ENCODE results near the gene SPRR5. TPM values are rescaled to one million over a fixed set of nuclear protein-coding genes. Genes with fewer than 3 reads are reported as not detected.

SPRR5 gene
- total and polyA plus RNA-seq, 2 experiments from 2014 or later = not detected

DNA sequence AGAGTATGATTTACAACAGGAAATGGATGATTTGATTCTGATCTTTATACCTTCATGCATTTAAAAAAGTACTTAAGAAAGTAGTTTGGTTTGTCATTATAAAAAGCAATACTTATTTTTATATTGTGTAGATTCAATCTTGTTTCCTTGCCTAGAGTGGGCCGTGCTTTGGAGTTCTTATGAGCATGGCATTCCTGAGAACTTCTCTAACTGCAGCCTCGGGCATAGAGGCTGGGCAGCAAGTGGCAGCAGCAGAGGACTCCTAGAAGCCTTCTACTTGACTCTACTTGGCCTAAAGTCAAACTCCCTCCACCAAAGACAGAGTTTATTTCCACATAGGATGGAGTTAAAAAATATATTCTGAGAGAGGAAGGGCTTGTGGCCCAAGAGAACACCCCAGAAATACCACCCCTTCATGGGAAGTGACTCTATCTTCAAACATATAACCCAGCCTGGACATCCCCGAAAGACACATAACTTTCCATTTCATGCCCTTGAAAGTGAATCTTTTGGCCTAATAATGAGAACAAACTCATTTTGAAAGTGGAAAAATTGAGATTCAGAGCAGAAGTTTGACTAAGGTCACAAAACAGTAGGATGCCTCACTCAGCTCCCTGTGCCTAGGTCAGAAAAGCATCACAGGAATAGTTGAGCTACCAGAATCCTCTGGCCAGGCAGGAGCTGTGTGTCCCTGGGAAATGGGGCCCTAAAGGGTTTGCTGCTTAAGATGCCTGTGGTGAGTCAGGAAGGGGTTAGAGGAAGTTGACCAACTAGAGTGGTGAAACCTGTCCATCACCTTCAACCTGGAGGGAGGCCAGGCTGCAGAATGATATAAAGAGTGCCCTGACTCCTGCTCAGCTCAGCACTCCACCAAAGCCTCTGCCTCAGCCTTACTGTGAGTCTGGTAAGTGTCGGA is 39.1 kb upstream of the SPRR5 start, which contains the start of gene IVL:
Gene IVL, plus strand, starts transcription at position 861 of the 916 bp plus-strand sequence. CDS start 1,252 bp downstream, outside the sequence.
- no peak within 1 kb of the TSS for H3K27ac ChIP-seq (ENCODE audit: low read depth)
- no peaks in the 10 kb centered on the region for H3K79me2 ChIP-seq (replicated peaks; ENCODE audit: insufficient read depth)
- H2AFZ ChIP-seq = no peak within 1 kb of the TSS
- H3K4me2 ChIP-seq = no peak within 1 kb of the TSS
- TF ChIP-seq, protein P1, sequence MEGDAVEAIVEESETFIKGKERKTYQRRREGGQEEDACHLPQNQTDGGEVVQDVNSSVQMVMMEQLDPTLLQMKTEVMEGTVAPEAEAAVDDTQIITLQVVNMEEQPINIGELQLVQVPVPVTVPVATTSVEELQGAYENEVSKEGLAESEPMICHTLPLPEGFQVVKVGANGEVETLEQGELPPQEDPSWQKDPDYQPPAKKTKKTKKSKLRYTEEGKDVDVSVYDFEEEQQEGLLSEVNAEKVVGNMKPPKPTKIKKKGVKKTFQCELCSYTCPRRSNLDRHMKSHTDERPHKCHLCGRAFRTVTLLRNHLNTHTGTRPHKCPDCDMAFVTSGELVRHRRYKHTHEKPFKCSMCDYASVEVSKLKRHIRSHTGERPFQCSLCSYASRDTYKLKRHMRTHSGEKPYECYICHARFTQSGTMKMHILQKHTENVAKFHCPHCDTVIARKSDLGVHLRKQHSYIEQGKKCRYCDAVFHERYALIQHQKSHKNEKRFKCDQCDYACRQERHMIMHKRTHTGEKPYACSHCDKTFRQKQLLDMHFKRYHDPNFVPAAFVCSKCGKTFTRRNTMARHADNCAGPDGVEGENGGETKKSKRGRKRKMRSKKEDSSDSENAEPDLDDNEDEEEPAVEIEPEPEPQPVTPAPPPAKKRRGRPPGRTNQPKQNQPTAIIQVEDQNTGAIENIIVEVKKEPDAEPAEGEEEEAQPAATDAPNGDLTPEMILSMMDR (conservative IDR thresholded peaks at IDR 0.05; ENCODE audit: low read depth in 2 of 2) = no peak
- H3K36me3 Mint-ChIP-seq (ENCODE audit: low read depth) = peaks cover 5% of the 10 kb centered on the region; the same call in 2 of the 3 replicates
- H3K9me3 Mint-ChIP-seq = peaks cover 8% of the 10 kb centered on the region; the same call in 2 of the 3 replicates
- no peaks in the 10 kb centered on the region; the same call in 2 of the 3 replicates for H3K4me1 Mint-ChIP-seq
- H3K4me1 ChIP-seq (ENCODE audit: insufficient read depth) = no peaks in the 10 kb centered on the region
- ATAC-seq = no peak
- no peak within 1 kb of the TSS for H3K4me3 Mint-ChIP-seq
- DNase-seq (ENCODE audit: low spot score) = no peak
- no peaks in the 10 kb centered on the region for H3K27me3 ChIP-seq (ENCODE audit: insufficient read depth)
- H3F3A ChIP-seq (replicated peaks; ENCODE audit: low read depth) = no peaks in the 10 kb centered on the region
- no peaks in the 10 kb centered on the region for H4K20me1 ChIP-seq (replicated peaks; ENCODE audit: insufficient read depth)
- no peak within 1 kb of the TSS for H3K27ac Mint-ChIP-seq
- peaks cover 6% of the 10 kb centered on the region for H3K27me3 Mint-ChIP-seq (ENCODE audit: insufficient read depth, low read depth, poor library complexity)
- H3K36me3 ChIP-seq (ENCODE audit: insufficient read depth) = no peaks in the 10 kb centered on the region
- H3K9me2 ChIP-seq (ENCODE audit: insufficient read depth) = no peaks in the 10 kb centered on the region
- no peak within 1 kb of the TSS for H3K4me3 ChIP-seq

DNA sequence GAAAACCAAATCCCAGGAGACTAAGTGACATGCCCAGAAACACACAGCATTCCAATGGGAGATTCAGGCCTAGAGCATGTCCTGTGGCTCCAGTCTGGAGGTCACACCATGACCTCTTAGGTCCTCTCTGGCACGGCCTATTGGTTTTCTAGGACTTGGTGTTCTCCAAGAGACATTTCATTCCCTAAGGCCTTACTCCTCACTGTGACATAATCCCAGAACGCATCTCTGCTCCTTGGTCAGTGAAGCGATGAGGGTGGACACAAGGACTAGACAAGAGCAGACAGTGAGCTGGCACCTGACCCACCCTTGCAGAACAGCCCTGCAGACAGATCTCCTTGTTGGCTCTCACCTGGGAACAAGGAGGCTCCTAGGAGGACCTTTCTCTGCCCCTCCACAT is 37.8 kb upstream of the SPRR5 start:
- Mint-ChIP-seq H3K27me3 (ENCODE audit: insufficient read depth, low read depth, poor library complexity) (peaks cover 6% of the 10 kb centered on the region), H3K9me3 (peaks cover 8% of the 10 kb centered on the region; the same call in 2 of the 3 replicates), H3K27ac (no peak overlapping the region), H3K4me1 (no peaks in the 10 kb centered on the region; the same call in 2 of the 3 replicates), H3K36me3 (ENCODE audit: low read depth) (peaks cover 5% of the 10 kb centered on the region; the same call in 2 of the 3 replicates), H3K4me3 (no peak overlapping the region)
- H3F3A ChIP-seq (replicated peaks; ENCODE audit: low read depth) = no peaks in the 10 kb centered on the region
- H2AFZ ChIP-seq = no peak overlapping the region
- H3K9me2 ChIP-seq (ENCODE audit: insufficient read depth) = no peaks in the 10 kb centered on the region
- ATAC-seq = no peak
- no peak for DNase-seq (ENCODE audit: low spot score)
- H3K4me3 ChIP-seq = no peak overlapping the region
- TF ChIP-seq, protein P2, sequence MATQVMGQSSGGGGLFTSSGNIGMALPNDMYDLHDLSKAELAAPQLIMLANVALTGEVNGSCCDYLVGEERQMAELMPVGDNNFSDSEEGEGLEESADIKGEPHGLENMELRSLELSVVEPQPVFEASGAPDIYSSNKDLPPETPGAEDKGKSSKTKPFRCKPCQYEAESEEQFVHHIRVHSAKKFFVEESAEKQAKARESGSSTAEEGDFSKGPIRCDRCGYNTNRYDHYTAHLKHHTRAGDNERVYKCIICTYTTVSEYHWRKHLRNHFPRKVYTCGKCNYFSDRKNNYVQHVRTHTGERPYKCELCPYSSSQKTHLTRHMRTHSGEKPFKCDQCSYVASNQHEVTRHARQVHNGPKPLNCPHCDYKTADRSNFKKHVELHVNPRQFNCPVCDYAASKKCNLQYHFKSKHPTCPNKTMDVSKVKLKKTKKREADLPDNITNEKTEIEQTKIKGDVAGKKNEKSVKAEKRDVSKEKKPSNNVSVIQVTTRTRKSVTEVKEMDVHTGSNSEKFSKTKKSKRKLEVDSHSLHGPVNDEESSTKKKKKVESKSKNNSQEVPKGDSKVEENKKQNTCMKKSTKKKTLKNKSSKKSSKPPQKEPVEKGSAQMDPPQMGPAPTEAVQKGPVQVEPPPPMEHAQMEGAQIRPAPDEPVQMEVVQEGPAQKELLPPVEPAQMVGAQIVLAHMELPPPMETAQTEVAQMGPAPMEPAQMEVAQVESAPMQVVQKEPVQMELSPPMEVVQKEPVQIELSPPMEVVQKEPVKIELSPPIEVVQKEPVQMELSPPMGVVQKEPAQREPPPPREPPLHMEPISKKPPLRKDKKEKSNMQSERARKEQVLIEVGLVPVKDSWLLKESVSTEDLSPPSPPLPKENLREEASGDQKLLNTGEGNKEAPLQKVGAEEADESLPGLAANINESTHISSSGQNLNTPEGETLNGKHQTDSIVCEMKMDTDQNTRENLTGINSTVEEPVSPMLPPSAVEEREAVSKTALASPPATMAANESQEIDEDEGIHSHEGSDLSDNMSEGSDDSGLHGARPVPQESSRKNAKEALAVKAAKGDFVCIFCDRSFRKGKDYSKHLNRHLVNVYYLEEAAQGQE (IDR thresholded peaks at IDR 0.05; ENCODE audit: unreplicated experiment) = no peak
- TF ChIP-seq NANOG (IDR thresholded peaks at IDR 0.05; ENCODE audit: borderline replicate concordance) = no peak
- no peak for TF ChIP-seq EZH2phosphoT487 (IDR thresholded peaks at IDR 0.05; ENCODE audit: unreplicated experiment)
- TF ChIP-seq STAT1 (IDR thresholded peaks at IDR 0.05; ENCODE audit: unreplicated experiment) = no peak
- no peak for TF ChIP-seq ZNF331 (CRISPR knock-in tag; IDR thresholded peaks at IDR 0.05; ENCODE audit: low read depth)
- TF ChIP-seq ZNF114 (CRISPR knock-in tag; IDR thresholded peaks at IDR 0.05) = no peak
- TF ChIP-seq ETS1 (IDR thresholded peaks at IDR 0.05) = no peak
- no peak for TF ChIP-seq CREB1 (CRISPR knock-in tag; IDR thresholded peaks at IDR 0.05; ENCODE audit: low read depth)
- TF ChIP-seq JUNB (IDR thresholded peaks at IDR 0.05; ENCODE audit: unreplicated experiment) = no peak
- no peaks in the 10 kb centered on the region for H3K79me2 ChIP-seq (replicated peaks; ENCODE audit: insufficient read depth)
- H3K4me1 ChIP-seq (ENCODE audit: insufficient read depth) = no peaks in the 10 kb centered on the region
- H3K36me3 ChIP-seq (ENCODE audit: insufficient read depth) = no peaks in the 10 kb centered on the region
- H3K27me3 ChIP-seq (ENCODE audit: insufficient read depth) = no peaks in the 10 kb centered on the region
- no peak overlapping the region for H3K27ac ChIP-seq (ENCODE audit: low read depth)
- no peaks in the 10 kb centered on the region for H4K20me1 ChIP-seq (replicated peaks; ENCODE audit: insufficient read depth)
- no peak overlapping the region for H3K4me2 ChIP-seq

Measured in GM23338 (cell line).